ENCODE results near the gene TAP1.

GRCh38 chr6:32882879-32883250 lies 29.4 kb upstream of the TAP1 start:
- TF ChIP-seq CTCF (IDR thresholded peaks at IDR 0.05; ENCODE audit: low read depth, low read length, poor library complexity, severe bottlenecking) (no peak), EZH2phosphoT487 (IDR thresholded peaks at IDR 0.05; ENCODE audit: borderline replicate concordance, low read length) (no peak)
